ENCODE data around the gene NR2C2.
"Not testable (repeated sequence)": the region's sequence is repeated elsewhere in the genome, so short reads cannot be mapped to it uniquely, and the experiment has no call there.

Gene NR2C2

GRCh38 chr3:14959359-14959943, 12.1 kb downstream of the NR2C2 start:
- DNase-seq (ENCODE audit: low read depth) = no peak

GRCh38 chr3:14962762-14963161, 15.4 kb downstream of the NR2C2 start:
- DNase-seq (ENCODE audit: low read depth) = no peak

- no peak for DNase-seq (ENCODE audit: low read depth)
These were observed 19.9 kb downstream of the NR2C2 start for GRCh38 chr3:14967285-14967684.

- no peak for DNase-seq (ENCODE audit: low read depth)
These were observed 22.3 kb downstream of the NR2C2 start for GRCh38 chr3:14969671-14970070.

GRCh38 chr3:14976317-14976716, 28.9 kb downstream of the NR2C2 start:
- no peak for DNase-seq (ENCODE audit: low read depth)

- no peak for DNase-seq (ENCODE audit: low read depth)
These were observed 33.3 kb downstream of the NR2C2 start for GRCh38 chr3:14980689-14981088.

GRCh38 chr3:14984581-14985113, 37.3 kb downstream of the NR2C2 start:
- no peak for DNase-seq (ENCODE audit: low read depth)

- no peak for DNase-seq (ENCODE audit: low read depth)
These were observed 41.6 kb downstream of the NR2C2 start for GRCh38 chr3:14988988-14989394.

- no peak for DNase-seq (ENCODE audit: low read depth)
These were observed 42.8 kb downstream of the NR2C2 start for GRCh38 chr3:14989943-14990779.

GRCh38 chr3:14990780-14991148, 43.4 kb downstream of the NR2C2 start:
- no peak for DNase-seq (ENCODE audit: low read depth)

GRCh38 chr3:14991151-14991742, 43.9 kb downstream of the NR2C2 start:
- DNase-seq (ENCODE audit: low read depth) = no peak

- DNase-seq (ENCODE audit: low read depth) = no peak
These were observed 44.6 kb downstream of the NR2C2 start for GRCh38 chr3:14991818-14992612.

- no peak for DNase-seq (ENCODE audit: low read depth)
These were observed 50.6 kb downstream of the NR2C2 start for GRCh38 chr3:14997941-14998340.

- DNase-seq (ENCODE audit: low read depth) = not testable (repeated sequence)
These were observed 51.8 kb downstream of the NR2C2 start for GRCh38 chr3:14999182-14999581.

GRCh38 chr3:15007681-15008141, 60.3 kb downstream of the NR2C2 start:
- no peak for DNase-seq (ENCODE audit: low read depth)

GRCh38 chr3:15009167-15009566, 61.8 kb downstream of the NR2C2 start:
- no peak for DNase-seq (ENCODE audit: low read depth)

GRCh38 chr3:15010664-15011063, 63.3 kb downstream of the NR2C2 start:
- no peak for DNase-seq (ENCODE audit: low read depth)

GRCh38 chr3:15011174-15011573, 63.8 kb downstream of the NR2C2 start:
- DNase-seq (ENCODE audit: low read depth) = no peak

- DNase-seq (ENCODE audit: low read depth) = no peak
These were observed 67.4 kb downstream of the NR2C2 start for GRCh38 chr3:15014606-15015328.

- no peak for DNase-seq (ENCODE audit: low read depth)
These were observed 68.1 kb downstream of the NR2C2 start for GRCh38 chr3:15015456-15015855.

- no peak for DNase-seq (ENCODE audit: low read depth)
These were observed 69.8 kb downstream of the NR2C2 start for GRCh38 chr3:15017191-15017590.
